HCT116 (cell line): Measurements from ENCODE around the gene WASF1. TPM values are rescaled to one million over a fixed set of nuclear protein-coding genes. Genes with fewer than 3 reads are reported as not detected.

ENCODE experiments used
- ATAC-seq: fragments of 200-7000 bp; cut with Tn5 transposase; 2 replicates; pipeline ENCODE4 v1.9.1; 2020; ENCODE audit warnings: mild to moderate bottlenecking, moderate library complexity
- BruUV-seq: library from RNA; stranded (reverse); fragments of 400-500 nt; replicated peaks from 2 replicates; lab custom pipeline; 2021; lab: Mats Ljungman, UMichigan
- CTCF ChIA-PET: fragments of 300-600 bp; sonication (Branson Sonifier 250); formaldehyde crosslinking; loops from one replicate; lab custom pipeline; 2021; ENCODE audit warnings: antibody characterized with exemption; lab: Charles Lee
- POLR2A ChIA-PET: fragments of 300-600, 350-600 bp; sonication (Branson Sonifier 250); formaldehyde crosslinking; loops from one replicate; lab custom pipeline; 2021; ENCODE audit warnings: antibody characterized with exemption; lab: Charles Lee
- RAD21 ChIA-PET, 2 experiments: fragments of 300-600 bp; sonication (Branson Sonifier 250); formaldehyde crosslinking; loops; one replicate each; lab custom pipeline; 2023; ENCODE audit warnings: low total read pairs in 2 of 2; ENCODE audit not compliant: uncharacterized antibody in 2 of 2, unreplicated experiment in 2 of 2, low non-redundant PET in 1 of 2; lab: Charles Lee
- DNase-seq: peaks from one replicate; pipeline ENCODE4 v3.0.0-alpha.2; 2010; ENCODE audit warnings: low read depth, low spot score
- H2AFZ ChIP-seq: fragments of 200-600 bp; shearing (Covaris generic), sonication (generic); 2 replicates; pipeline ENCODE4 v1.6.1; 2017; ENCODE audit warnings: low read depth, mixed run types, mixed read lengths, antibody characterized with exemption, low read length; ENCODE audit not compliant: poor library complexity, severe bottlenecking
- H3K27ac ChIP-seq: 2 replicates; pipeline ENCODE4 v1.5.1; 2012; ENCODE audit warnings: low read depth, low read length
- H3K27me3 ChIP-seq: fragments of 200-600 bp; sonication (generic); 2 replicates; pipeline ENCODE4 v1.6.1; 2016; ENCODE audit warnings: mixed run types, low read length, mixed read lengths; ENCODE audit not compliant: insufficient read depth
- H3K36me3 ChIP-seq, 2 experiments: fragments of 200-500 bp in 1 of 2; fragments of 200-600 bp in 1 of 2; sonication (Bioruptor generic) in 1 of 2; sonication (generic) in 1 of 2; 2 replicates each; pipeline versions ENCODE4 v1.5.1 to v1.6.1; 2014 to 2016; ENCODE audit warnings: low read length in 2 of 2, inconsistent platforms in 1 of 2, mixed read lengths in 1 of 2, mixed run types in 1 of 2; ENCODE audit not compliant: insufficient read depth in 2 of 2, control insufficient read depth in 1 of 2
- H3K4me1 ChIP-seq, 2 experiments: fragments of 200-600 bp in 1 of 2; sonication (generic) in 1 of 2; 2 replicates each; pipeline versions ENCODE4 v1.5.1 to v1.6.1; 2012 to 2017; ENCODE audit warnings: low read length in 2 of 2, inconsistent platforms in 1 of 2, mild to moderate bottlenecking in 1 of 2, mixed read lengths in 1 of 2, mixed run types in 1 of 2, moderate library complexity in 1 of 2; ENCODE audit not compliant: insufficient read depth in 2 of 2, control insufficient read depth in 1 of 2
- H3K4me2 ChIP-seq: fragments of 200-600 bp; sonication (generic); 2 replicates; pipeline ENCODE4 v1.6.1; 2017; ENCODE audit warnings: mixed run types, low read length, mixed read lengths
- H3K4me3 ChIP-seq, 2 experiments: fragments of 200-600 bp in 1 of 2; sonication (generic) in 1 of 2; replicated peaks in 1 of 2; 2 replicates each; pipeline ENCODE4 v1.5.1; 2011 to 2016; ENCODE audit warnings: low read length in 2 of 2, control low read depth in 1 of 2, low read depth in 1 of 2, mild to moderate bottlenecking in 1 of 2, mixed read lengths in 1 of 2, mixed run types in 1 of 2
- H3K79me2 ChIP-seq: fragments of 200-600 bp; sonication (generic); 2 replicates; pipeline ENCODE4 v1.6.1; 2017; ENCODE audit warnings: mild to moderate bottlenecking, mixed run types, low read length, moderate library complexity, mixed read lengths; ENCODE audit not compliant: insufficient read depth
- H3K9ac ChIP-seq: fragments of 200-600 bp; sonication (generic); 2 replicates; pipeline ENCODE4 v1.6.1; 2016; ENCODE audit warnings: low read length, mixed read lengths
- H3K9me2 ChIP-seq: fragments of 200-600 bp; sonication (generic), shearing (Covaris generic); 2 replicates; pipeline ENCODE4 v1.6.1; 2017; ENCODE audit warnings: mixed run types, mild to moderate bottlenecking, moderate library complexity; ENCODE audit not compliant: insufficient read depth
- H3K9me3 ChIP-seq, 2 experiments: fragments of 200-500 bp in 1 of 2; fragments of 200-600 bp in 1 of 2; sonication (Bioruptor generic) in 1 of 2; sonication (generic) in 1 of 2; 2 replicates each; pipeline ENCODE4 v1.6.1; 2014 to 2017; ENCODE audit warnings: low read length in 2 of 2, mixed read lengths in 2 of 2, inconsistent platforms in 1 of 2, low read depth in 1 of 2, mild to moderate bottlenecking in 1 of 2, mixed run types in 1 of 2, moderate library complexity in 1 of 2; ENCODE audit not compliant: control insufficient read depth in 1 of 2, insufficient read depth in 1 of 2
- H4K20me1 ChIP-seq: fragments of 200-600 bp; sonication (generic), shearing (Covaris generic); 2 replicates; pipeline ENCODE4 v1.6.1; 2017; ENCODE audit warnings: mixed run types, mild to moderate bottlenecking, moderate library complexity; ENCODE audit not compliant: insufficient read depth
- CBX3 ChIP-seq: IDR thresholded peaks from 2 replicates; pipeline ENCODE4 v1.6.1; 2012; ENCODE audit warnings: low read depth
- EZH2 ChIP-seq: fragments of 200-600 bp; sonication (generic); IDR thresholded peaks from 2 replicates; pipeline ENCODE4 v1.6.1; 2017; ENCODE audit warnings: antibody characterized with exemption, mixed run types
- EZH2phosphoT487 ChIP-seq: fragments of 200-600 bp; IDR thresholded peaks from 2 replicates; pipeline ENCODE4 v1.6.1; 2018; ENCODE audit warnings: antibody characterized with exemption, borderline replicate concordance
- JUND ChIP-seq: IDR thresholded peaks from 2 replicates; pipeline ENCODE4 v1.6.1; 2012
- RAD21 ChIP-seq: IDR thresholded peaks from 2 replicates; pipeline ENCODE4 v1.6.1; 2012; ENCODE audit warnings: low read depth, mild to moderate bottlenecking
- SRF ChIP-seq: IDR thresholded peaks from 2 replicates; pipeline ENCODE4 v1.6.1; 2012; ENCODE audit warnings: low read depth
- TCF7L2 ChIP-seq: IDR thresholded peaks from 2 replicates; pipeline ENCODE4 v1.7.0; 2011; ENCODE audit warnings: borderline replicate concordance, inconsistent platforms; ENCODE audit not compliant: insufficient read depth, insufficient read length; ENCODE audit errors: extremely low read depth
- YY1 ChIP-seq: IDR thresholded peaks from 2 replicates; pipeline ENCODE4 v1.6.1; 2011; ENCODE audit warnings: low read length, low read depth, moderate library complexity, mild to moderate bottlenecking; ENCODE audit not compliant: insufficient replicate concordance; ENCODE audit errors: extremely low read depth
- ZFX ChIP-seq: fragments of 450-650 bp; IDR thresholded peaks from 2 replicates; pipeline ENCODE4 v1.6.1; 2017
- intact Hi-C: fragments of 100-400 bp; cut with micrococcal nuclease; formaldehyde crosslinking; loops from 2 replicates; pipeline ENCODE4 v1.10.0; 2022
- total RNA-seq: library from RNA; stranded (reverse); gene quantifications from one replicate; pipeline ENCODE4 v1.2.1, GENCODE V29; 2021; ENCODE audit not compliant: unreplicated experiment
- TF ChIP-seq, protein P1 (sequence below): IDR thresholded peaks from 2 replicates; pipeline ENCODE4 v1.6.1; 2012
- TF ChIP-seq, protein P2 (sequence below), 3 experiments: fragments of 200-600 bp in 1 of 3; sonication (generic) in 1 of 3; IDR thresholded peaks in 2 of 3; conservative IDR thresholded peaks in 1 of 3; 2 replicates each; pipeline ENCODE4 v1.5.1; 2012 to 2017; ENCODE audit warnings: low read depth in 2 of 3, low read length in 2 of 3, antibody characterized with exemption in 1 of 3, borderline replicate concordance in 1 of 3, control low read depth in 1 of 3, mild to moderate bottlenecking in 1 of 3, mixed read lengths in 1 of 3, mixed run types in 1 of 3, moderate library complexity in 1 of 3; ENCODE audit not compliant: insufficient read depth in 1 of 3

Gene WASF1
- total RNA-seq, 1 experiment from 2014 or later, result 25.9 TPM

GRCh38 chr6:110179406-110180227 is at the start of gene WASF1 (continued):
- TF ChIP-seq YY1, result no peak
- TF ChIP-seq EZH2, result no peak
- TF ChIP-seq, protein P1, sequence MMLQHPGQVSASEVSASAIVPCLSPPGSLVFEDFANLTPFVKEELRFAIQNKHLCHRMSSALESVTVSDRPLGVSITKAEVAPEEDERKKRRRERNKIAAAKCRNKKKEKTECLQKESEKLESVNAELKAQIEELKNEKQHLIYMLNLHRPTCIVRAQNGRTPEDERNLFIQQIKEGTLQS, result no peak
- TF ChIP-seq EZH2phosphoT487, result no peak
- no peak for TF ChIP-seq RAD21
- no peak for TF ChIP-seq SRF
- TF ChIP-seq ZFX, result 0 out of 2 replicates have a peak, but pooled peaks have one; percentile 29
- TF ChIP-seq, all 23 proteins: peak for 11

GRCh38 chr6:110226261-110226660 is 46.8 kb upstream of the WASF1 start:
- ChIA-PET CTCF (no interaction called here), POLR2A (no interaction called here)
- Histone ChIP-seq H3K9me2 (no peaks in the 10 kb centered on the region), H3K27ac (no peak overlapping the region), H3K4me1 (no peaks in the 10 kb centered on the region), H3K9ac (no peak overlapping the region), H3K36me3 (peaks cover 11 to 13% of the 10 kb centered on the region in 2 experiments; a peak in 3 of 4 replicates), H3K27me3 (no peaks in the 10 kb centered on the region), H4K20me1 (no peaks in the 10 kb centered on the region), H2AFZ (no peak overlapping the region), H3K4me2 (no peak overlapping the region)
- intact Hi-C loops, result no loop called here
- no TSS peak for BruUV-seq
- TF ChIP-seq, protein P2, sequence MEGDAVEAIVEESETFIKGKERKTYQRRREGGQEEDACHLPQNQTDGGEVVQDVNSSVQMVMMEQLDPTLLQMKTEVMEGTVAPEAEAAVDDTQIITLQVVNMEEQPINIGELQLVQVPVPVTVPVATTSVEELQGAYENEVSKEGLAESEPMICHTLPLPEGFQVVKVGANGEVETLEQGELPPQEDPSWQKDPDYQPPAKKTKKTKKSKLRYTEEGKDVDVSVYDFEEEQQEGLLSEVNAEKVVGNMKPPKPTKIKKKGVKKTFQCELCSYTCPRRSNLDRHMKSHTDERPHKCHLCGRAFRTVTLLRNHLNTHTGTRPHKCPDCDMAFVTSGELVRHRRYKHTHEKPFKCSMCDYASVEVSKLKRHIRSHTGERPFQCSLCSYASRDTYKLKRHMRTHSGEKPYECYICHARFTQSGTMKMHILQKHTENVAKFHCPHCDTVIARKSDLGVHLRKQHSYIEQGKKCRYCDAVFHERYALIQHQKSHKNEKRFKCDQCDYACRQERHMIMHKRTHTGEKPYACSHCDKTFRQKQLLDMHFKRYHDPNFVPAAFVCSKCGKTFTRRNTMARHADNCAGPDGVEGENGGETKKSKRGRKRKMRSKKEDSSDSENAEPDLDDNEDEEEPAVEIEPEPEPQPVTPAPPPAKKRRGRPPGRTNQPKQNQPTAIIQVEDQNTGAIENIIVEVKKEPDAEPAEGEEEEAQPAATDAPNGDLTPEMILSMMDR (IDR thresholded peaks at IDR 0.05 in 2 of 3, conservative IDR thresholded peaks at IDR 0.05 in 1 of 3; ENCODE audit: borderline replicate concordance in 1 of 3, insufficient read depth in 1 of 3, low read depth in 2 of 3, low read length in 2 of 3), result no peak
- no peak for TF ChIP-seq CBX3
- TF ChIP-seq EZH2, result no peak
- no peak for TF ChIP-seq SRF
- TF ChIP-seq TCF7L2, result no peak
- no peak for TF ChIP-seq JUND
- TF ChIP-seq, all 23 proteins: peak for 0
- Histone ChIP-seq H3K9me3 (no peaks in the 10 kb centered on the region), H3K4me3 (no peak overlapping the region), H3K79me2 (no peaks in the 10 kb centered on the region)
- RAD21 ChIA-PET, result no interaction called here
- ATAC-seq (no peak), DNase-seq (no peak)
